Esophagus muscularis mucosa (tissue), 4 donors: ENCODE results near the gene RER1.

Experiments used
- CTCF ChIP-seq, 3 experiments: fragments of 200-600 bp in 2 of 3; fragments of 450-650 bp in 1 of 3; sonication (generic) in 2 of 3; IDR thresholded peaks; one replicate each; pipeline ENCODE4 v1.5.1; 2017 to 2019; ENCODE audit warnings: antibody characterized with exemption in 3 of 3, mild to moderate bottlenecking in 2 of 3, moderate library complexity in 1 of 3
- EP300 ChIP-seq: sonication (generic); formaldehyde crosslinking; IDR thresholded peaks from one replicate; pipeline ENCODE4 v1.6.1; 2017; ENCODE audit warnings: antibody characterized with exemption
- POLR2A ChIP-seq: fragments of 450-650 bp; IDR thresholded peaks from one replicate; pipeline ENCODE4 v1.6.1; 2017; ENCODE audit warnings: antibody characterized with exemption, moderate library complexity, mild to moderate bottlenecking, low read depth
- POLR2AphosphoS5 ChIP-seq, 2 donors: sonication (generic); formaldehyde crosslinking; IDR thresholded peaks; one replicate each; pipeline ENCODE4 v1.6.1; 2017; ENCODE audit warnings: antibody characterized with exemption in 2 of 2

DNA sequence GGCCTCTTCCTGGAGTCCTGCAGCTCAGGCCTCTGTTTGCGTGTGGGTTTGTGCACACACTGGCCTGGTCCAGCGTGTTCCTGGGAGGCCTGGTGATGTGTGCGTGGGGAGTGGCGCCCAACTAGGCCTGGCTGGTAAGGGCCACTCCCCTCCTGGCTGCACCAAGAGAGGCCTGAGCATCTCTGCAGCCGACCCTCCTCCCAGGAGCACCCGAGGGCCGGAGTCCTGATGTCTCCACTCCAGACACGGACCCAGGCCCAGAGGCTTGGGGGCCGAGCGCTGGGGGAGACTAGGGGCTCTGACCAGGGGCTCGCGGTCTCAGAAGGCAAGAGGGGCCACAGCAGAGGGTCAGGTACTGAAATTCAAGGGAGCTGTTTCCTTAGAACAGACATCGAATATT lies 33.6 kb upstream of the RER1 start:
- TF ChIP-seq POLR2AphosphoS5 (IDR thresholded peaks at IDR 0.05) = no peak
- TF ChIP-seq CTCF (IDR thresholded peaks at IDR 0.05) = no peak
- TF ChIP-seq POLR2A = no peak
- TF ChIP-seq EP300 = no peak
